GM12801 (cell line): ENCODE results near the gene OPCML.

Source experiments
- CTCF ChIP-seq: IDR thresholded peaks from one replicate; pipeline ENCODE4 v1.5.1; 2011; ENCODE audit warnings: control low read depth; ENCODE audit not compliant: insufficient read length; ENCODE audit errors: extremely low read depth

Gene OPCML

GRCh38 chr11:133253570-133253969, 278.7 kb downstream of the OPCML start:
- no peak for TF ChIP-seq CTCF

GRCh38 chr11:133251841-133252240, 280.5 kb downstream of the OPCML start:
- no peak for TF ChIP-seq CTCF

- no peak for TF ChIP-seq CTCF
These were observed 282.8 kb downstream of the OPCML start for GRCh38 chr11:133249530-133249929.

- no peak for TF ChIP-seq CTCF
These were observed 283.2 kb downstream of the OPCML start for GRCh38 chr11:133249065-133249464.

GRCh38 chr11:133243832-133244231, 288.5 kb downstream of the OPCML start:
- no peak for TF ChIP-seq CTCF

GRCh38 chr11:133240908-133241655, 291.2 kb downstream of the OPCML start:
- no peak for TF ChIP-seq CTCF

GRCh38 chr11:133239575-133239974, 292.7 kb downstream of the OPCML start:
- TF ChIP-seq CTCF = no peak
